Muscle layer of duodenum (tissue), 2 donors: Measurements from ENCODE around the gene FMN2.
"Not testable (repeated sequence)": the region's sequence is repeated elsewhere in the genome, so short reads cannot be mapped to it uniquely, and the experiment has no call there.

ENCODE experiments used
- H3K27ac ChIP-seq: one replicate; pipeline ENCODE4 v1.7.0; 2013; ENCODE audit warnings: mild to moderate bottlenecking, low read length
- H3K27me3 ChIP-seq: one replicate; pipeline ENCODE4 v1.7.0; 2013; ENCODE audit warnings: low read depth, mild to moderate bottlenecking, control low read depth, low read length
- H3K36me3 ChIP-seq, 2 donors: one replicate each; pipeline ENCODE4 v1.7.0; 2013; ENCODE audit warnings: low read length in 2 of 2, control low read depth in 1 of 2, mild to moderate bottlenecking in 1 of 2; ENCODE audit not compliant: insufficient read depth in 2 of 2, control insufficient read depth in 1 of 2
- H3K4me1 ChIP-seq, 2 donors: one replicate each; pipeline ENCODE4 v1.7.0; 2013; ENCODE audit warnings: low read length in 2 of 2, mild to moderate bottlenecking in 2 of 2, control low read depth in 1 of 2, moderate library complexity in 1 of 2; ENCODE audit not compliant: insufficient read depth in 2 of 2, control insufficient read depth in 1 of 2
- H3K4me3 ChIP-seq, 2 donors: one replicate each; pipeline ENCODE4 v1.7.0; 2013; ENCODE audit warnings: low read length in 2 of 2, low read depth in 1 of 2, mild to moderate bottlenecking in 1 of 2
- H3K9me3 ChIP-seq, 2 donors: one replicate each; pipeline ENCODE4 v1.7.0; 2013; ENCODE audit warnings: low read length in 2 of 2, control low read depth in 1 of 2, mild to moderate bottlenecking in 1 of 2; ENCODE audit not compliant: control insufficient read depth in 1 of 2
- donor health status: healthy.

Gene FMN2

DNA sequence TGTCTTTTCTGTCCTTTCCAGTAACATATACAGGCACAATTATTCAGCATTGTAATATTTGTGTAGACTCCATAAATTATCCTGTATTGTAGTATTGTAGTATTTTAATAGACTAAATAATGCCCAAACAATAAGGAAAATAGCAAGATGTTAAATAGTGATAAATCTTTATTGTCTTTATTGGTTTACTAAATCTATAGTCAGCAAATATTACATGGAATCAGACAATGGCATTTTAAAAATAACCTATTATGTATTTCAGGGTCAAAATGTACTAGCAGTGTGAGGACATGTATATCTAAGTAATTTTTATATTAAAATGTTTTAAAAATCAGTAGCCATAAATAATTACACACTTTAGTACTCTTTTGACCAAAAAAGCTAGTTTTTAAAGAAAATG lies 317.9 kb downstream of the FMN2 start:
- H3K36me3 ChIP-seq, result no peaks in the 10 kb centered on the region
- no peak overlapping the region for H3K27ac ChIP-seq
- no peaks in the 10 kb centered on the region for H3K9me3 ChIP-seq
- H3K4me1 ChIP-seq, result peaks cover 0 to 4% of the 10 kb centered on the region in 2 donors
- H3K4me3 ChIP-seq, result no peak overlapping the region
- H3K27me3 ChIP-seq, result no peaks in the 10 kb centered on the region

DNA sequence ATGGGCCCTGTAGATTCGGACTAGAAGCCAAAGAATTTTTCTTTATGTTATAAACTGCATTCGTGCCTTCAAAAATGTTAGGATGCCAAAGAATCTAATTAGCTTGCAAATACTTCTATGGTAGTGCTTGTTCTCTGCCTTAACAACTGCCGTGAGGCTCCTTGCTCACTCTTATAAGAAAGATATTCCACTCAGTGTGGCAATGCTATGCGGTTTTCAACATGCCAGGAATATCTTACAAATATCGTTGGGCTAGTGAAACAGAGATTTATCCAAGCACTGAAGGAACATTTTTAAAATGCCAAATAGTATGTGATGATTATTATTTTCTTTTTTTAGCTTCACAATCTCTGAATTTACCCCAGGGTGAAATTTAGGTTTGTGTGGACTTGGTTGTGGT lies 322.0 kb downstream of the FMN2 start:
- H3K27ac ChIP-seq, result no peak overlapping the region
- H3K9me3 ChIP-seq, result no peaks in the 10 kb centered on the region

DNA sequence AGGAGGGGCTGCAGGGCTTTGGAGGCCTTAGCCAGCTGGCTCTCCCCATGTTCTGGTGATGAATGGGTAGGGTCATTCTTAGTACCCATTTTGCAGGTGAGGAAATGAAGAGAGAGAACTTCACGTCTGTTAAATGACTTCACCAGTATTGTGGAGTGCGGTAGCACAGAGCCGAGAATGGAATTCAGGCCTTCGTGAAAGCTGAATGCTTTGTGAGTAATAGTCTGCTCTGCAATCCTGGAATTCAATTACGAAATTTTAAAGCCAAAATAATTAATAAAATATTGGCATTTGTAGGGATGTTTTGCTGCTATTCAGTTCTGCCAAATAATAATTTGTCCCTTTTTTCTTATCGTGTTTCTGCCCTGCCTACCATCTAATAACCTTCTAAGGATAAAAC lies 322.6 kb downstream of the FMN2 start:
- Histone ChIP-seq H3K9me3 (no peaks in the 10 kb centered on the region), H3K27me3 (no peaks in the 10 kb centered on the region), H3K27ac (no peak overlapping the region), H3K4me3 (no peak overlapping the region), H3K36me3 (no peaks in the 10 kb centered on the region), H3K4me1 (no peaks in the 10 kb centered on the region)

More for the DNA sequence above, 322.0 kb downstream of the FMN2 start:
- H3K27me3 ChIP-seq, result no peaks in the 10 kb centered on the region
- no peak overlapping the region for H3K4me3 ChIP-seq
- H3K36me3 ChIP-seq, result no peaks in the 10 kb centered on the region
- H3K4me1 ChIP-seq, result no peaks in the 10 kb centered on the region

DNA sequence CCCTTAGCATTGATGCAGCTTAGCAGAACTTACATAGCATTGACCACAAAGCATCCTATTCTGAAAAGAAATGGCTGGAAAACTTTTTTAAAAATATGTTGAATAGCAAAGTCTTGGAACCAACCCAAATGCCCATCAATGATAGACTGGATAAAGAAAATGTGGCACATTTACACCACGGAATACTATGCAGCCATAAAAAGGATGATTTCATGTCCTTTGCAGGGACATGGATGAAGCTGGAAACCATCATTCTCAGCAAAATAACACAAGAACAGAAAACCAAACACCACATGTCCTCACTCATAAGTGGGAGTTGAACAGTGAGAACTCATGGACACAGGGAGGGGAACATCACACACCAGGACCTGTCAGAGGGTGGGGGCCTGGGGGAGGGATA lies 323.3 kb downstream of the FMN2 start:
- not testable (repeated sequence) for H3K27me3 ChIP-seq, H3K36me3 ChIP-seq, H3K27ac ChIP-seq, H3K4me3 ChIP-seq, H3K9me3 ChIP-seq, H3K4me1 ChIP-seq

DNA sequence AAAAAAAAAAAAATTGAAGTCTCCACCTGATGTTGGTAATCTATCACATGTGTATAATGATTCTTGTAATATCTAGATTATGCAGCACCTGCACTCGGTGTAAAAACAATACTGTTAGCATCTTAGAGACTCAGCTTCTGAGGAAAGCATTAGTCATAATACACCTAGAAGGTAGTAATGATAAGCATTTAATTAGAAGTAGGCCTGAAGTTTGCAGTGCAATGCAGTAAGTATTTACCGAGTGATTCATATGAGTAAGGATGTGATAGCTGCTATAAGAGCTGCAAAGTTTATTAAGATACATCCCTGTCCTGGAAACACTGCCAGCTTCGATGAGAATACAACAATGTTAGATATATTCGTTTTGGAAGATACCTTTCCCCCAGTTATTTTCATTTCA lies 323.8 kb downstream of the FMN2 start:
- H3K4me1 ChIP-seq, result no peaks in the 10 kb centered on the region
- no peak overlapping the region for H3K4me3 ChIP-seq
- no peaks in the 10 kb centered on the region for H3K27me3 ChIP-seq
- H3K27ac ChIP-seq, result no peak overlapping the region
- no peaks in the 10 kb centered on the region for H3K9me3 ChIP-seq
- no peaks in the 10 kb centered on the region for H3K36me3 ChIP-seq

DNA sequence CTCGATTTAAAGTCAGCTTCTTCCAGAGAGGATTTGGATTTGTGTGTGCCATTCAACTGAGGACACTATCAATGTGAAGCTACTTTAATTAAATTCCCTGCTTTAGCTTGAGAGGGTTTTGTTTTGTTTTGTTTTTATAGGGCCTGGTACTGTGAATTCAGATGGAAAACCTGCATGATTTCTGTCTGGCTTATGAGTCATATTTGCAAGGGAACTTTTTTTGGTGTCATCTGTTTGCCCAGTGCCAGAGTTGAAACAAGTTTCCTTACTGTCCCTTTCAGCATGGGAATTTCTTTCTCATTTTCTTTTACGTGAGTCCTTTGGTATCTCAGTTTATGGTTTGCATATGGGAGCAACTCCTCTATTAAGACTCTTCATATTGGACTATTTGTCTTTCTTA lies 325.6 kb downstream of the FMN2 start:
- Histone ChIP-seq H3K27me3 (no peaks in the 10 kb centered on the region), H3K36me3 (no peaks in the 10 kb centered on the region), H3K4me1 (no peaks in the 10 kb centered on the region), H3K4me3 (no peak overlapping the region), H3K9me3 (no peaks in the 10 kb centered on the region), H3K27ac (no peak overlapping the region)

DNA sequence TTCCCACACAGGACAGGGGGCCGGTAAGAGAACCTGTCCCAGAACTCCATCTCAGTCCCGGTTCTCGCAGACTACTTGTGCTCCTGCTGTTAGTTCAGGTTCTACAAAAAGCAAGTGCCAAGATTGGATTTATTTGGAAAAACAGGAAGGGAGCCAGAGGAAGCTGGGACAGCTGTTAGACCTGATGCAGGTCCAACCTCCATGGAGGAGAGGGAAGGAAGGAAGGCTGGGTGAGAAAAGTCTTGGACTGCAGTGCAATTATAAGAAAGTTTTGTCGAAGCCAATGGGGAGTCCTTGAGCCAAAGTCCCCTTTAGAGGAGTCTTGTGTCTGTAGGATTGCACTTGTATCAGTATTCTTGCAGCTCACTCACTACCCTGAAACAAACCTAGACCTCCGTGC lies 329.1 kb downstream of the FMN2 start:
- no peak overlapping the region for H3K4me3 ChIP-seq
- no peaks in the 10 kb centered on the region for H3K4me1 ChIP-seq
- no peak overlapping the region for H3K27ac ChIP-seq
- H3K27me3 ChIP-seq, result no peaks in the 10 kb centered on the region
- no peaks in the 10 kb centered on the region for H3K36me3 ChIP-seq
- H3K9me3 ChIP-seq, result no peaks in the 10 kb centered on the region

DNA sequence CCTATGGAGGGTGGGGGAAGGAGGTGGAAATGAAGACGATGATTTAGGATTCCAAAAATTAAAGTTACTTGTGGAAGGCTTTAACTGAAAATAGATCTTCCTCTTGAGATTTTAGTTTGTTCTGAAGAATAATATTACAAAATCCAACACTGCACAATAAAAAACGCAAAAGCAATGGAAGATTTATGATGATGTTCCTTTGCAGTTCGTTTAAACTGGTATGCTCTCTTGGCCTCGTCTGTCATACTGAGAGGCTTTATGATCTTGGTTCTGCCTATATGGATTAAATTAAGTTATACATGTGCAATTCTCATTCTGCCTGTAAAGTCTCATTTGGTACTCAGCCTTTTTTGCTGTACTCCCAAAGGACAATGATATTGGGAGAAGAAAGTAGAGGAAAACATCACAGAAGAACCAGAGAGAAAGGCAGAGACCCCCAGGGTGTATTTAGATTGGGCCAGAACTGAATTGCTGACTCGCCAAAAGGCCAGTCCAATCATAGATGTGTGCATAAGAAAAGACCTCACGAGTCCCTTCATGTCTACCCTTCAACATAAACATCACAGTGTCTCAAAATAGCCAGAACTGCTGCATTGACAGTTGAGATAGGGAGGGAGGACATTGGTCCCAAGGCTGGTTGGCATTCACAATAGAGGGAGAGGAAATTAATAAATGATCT lies 331.7 kb downstream of the FMN2 start:
- H3K27me3 ChIP-seq, result no peaks in the 10 kb centered on the region
- no peaks in the 10 kb centered on the region for H3K4me1 ChIP-seq
- H3K9me3 ChIP-seq, result no peaks in the 10 kb centered on the region

DNA sequence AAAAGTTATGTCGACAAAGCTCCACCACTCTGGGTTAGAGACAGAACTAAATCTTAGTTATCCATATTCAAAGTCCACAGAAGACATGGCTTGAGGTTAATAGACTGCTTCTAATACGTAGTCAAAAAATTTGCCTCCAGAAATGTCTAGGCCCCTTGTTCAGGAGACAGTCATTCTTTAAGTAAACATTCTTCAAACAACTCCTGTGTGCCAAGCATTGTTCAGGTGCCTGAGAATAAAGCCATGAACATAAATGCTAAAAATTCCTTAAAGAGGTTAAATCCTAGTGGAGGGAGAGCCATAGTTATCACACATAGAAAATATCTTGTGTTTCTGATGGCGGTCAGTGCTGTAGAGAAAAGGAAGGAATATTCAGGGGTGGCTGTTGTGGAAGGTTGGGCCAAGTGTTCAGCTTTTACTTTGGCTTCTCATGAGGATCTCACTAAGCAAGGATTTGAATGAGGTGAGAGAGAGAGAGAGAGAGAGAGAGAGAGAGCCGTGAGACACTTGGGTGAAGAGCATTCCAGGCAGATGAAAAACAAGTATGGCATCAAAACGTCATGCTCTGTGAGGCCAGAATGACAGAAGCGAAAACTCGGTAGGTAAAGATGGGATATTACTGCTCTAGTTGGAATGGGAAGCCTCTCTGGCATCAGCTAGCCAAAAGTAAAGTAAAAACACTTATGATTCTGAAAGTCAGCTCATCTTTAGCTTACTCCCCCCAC lies 333.2 kb downstream of the FMN2 start:
- Histone ChIP-seq H3K9me3 (no peaks in the 10 kb centered on the region), H3K36me3 (no peaks in the 10 kb centered on the region), H3K27me3 (no peaks in the 10 kb centered on the region), H3K4me1 (no peaks in the 10 kb centered on the region), H3K4me3 (no peak overlapping the region), H3K27ac (no peak overlapping the region)

More for the DNA sequence above, 331.7 kb downstream of the FMN2 start:
- H3K27ac ChIP-seq, result no peak overlapping the region
- no peak overlapping the region for H3K4me3 ChIP-seq
- no peaks in the 10 kb centered on the region for H3K36me3 ChIP-seq

DNA sequence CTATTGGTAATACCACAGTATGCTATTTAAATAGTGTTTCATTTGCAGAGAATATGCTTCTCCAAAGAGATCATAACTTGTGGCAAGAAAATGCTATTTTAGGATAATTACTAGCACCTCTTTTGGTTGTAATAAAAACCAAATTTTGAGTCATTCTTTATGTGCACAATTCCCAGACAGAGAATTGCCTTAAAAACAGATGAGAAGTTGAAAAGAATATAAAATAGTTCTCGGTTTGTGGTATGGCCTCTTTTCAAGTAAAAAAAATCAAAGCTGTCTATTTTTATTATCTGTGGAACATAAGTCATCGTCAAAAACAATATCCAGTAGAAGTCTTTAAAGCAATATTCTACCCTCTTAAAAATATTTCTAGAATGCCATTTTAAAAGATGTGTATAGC lies 334.4 kb downstream of the FMN2 start:
- Histone ChIP-seq H3K27me3 (no peaks in the 10 kb centered on the region), H3K4me3 (no peak overlapping the region), H3K27ac (no peak overlapping the region), H3K9me3 (no peaks in the 10 kb centered on the region), H3K4me1 (no peaks in the 10 kb centered on the region), H3K36me3 (no peaks in the 10 kb centered on the region)

DNA sequence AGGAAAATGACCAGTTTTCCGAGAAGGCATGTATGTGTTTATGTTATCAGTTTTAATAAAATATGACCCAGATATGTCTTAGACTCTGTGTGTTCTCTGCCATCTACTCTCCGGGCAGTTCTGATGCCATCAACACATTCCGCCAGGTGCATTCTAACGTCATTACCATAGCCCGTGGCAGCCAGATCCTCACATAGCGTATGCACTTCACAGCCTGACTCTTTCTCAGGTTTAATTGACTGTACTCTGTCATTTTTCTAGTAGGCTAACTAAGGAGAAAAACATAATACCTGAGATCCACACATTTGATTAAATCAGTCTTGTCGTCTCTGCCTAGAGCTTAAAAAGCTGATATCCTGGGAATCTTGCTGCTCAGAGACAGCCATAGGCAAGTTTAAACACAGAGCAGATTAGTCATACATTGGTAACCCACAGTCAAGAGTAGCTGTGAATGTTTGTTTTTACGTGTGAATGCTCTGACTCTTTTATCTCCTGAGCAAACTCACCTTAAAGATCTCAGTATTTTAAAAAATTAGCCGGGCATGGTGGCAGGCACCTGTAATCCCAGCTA lies 344.4 kb downstream of the FMN2 start:
- H3K4me3 ChIP-seq, result no peak overlapping the region
- no peak overlapping the region for H3K27ac ChIP-seq
- H3K27me3 ChIP-seq, result no peaks in the 10 kb centered on the region

More for the DNA sequence above, 344.4 kb downstream of the FMN2 start:
- Histone ChIP-seq H3K36me3 (no peaks in the 10 kb centered on the region), H3K9me3 (no peaks in the 10 kb centered on the region), H3K4me1 (no peaks in the 10 kb centered on the region)
